Thymus (tissue), 11 donors: Measurements from ENCODE around the gene NHLRC4. TPM values are rescaled to one million over a fixed set of nuclear protein-coding genes. Genes with fewer than 3 reads are reported as not detected.

Experiments used
- DNase-seq, 9 donors: peaks; one replicate each; pipeline ENCODE4 v3.0.0-alpha.2; 2013; ENCODE audit warnings: low spot score in 9 of 9, low read depth in 6 of 9, missing footprints in 1 of 9
- H3K27ac ChIP-seq, 2 donors: one replicate each; pipeline ENCODE4 v1.5.1; 2013; ENCODE audit warnings: control low read depth in 1 of 2, low read depth in 1 of 2, low read length in 1 of 2, mild to moderate bottlenecking in 1 of 2, moderate library complexity in 1 of 2
- H3K27me3 ChIP-seq, 2 donors: one replicate each; pipeline ENCODE4 v1.5.1; 2013; ENCODE audit warnings: low read length in 1 of 2; ENCODE audit not compliant: control insufficient read depth in 2 of 2, insufficient read depth in 1 of 2
- H3K36me3 ChIP-seq, 2 donors: one replicate each; pipeline ENCODE4 v1.5.1; 2013; ENCODE audit warnings: low read length in 1 of 2, mild to moderate bottlenecking in 1 of 2, moderate library complexity in 1 of 2; ENCODE audit not compliant: control insufficient read depth in 2 of 2, insufficient read depth in 2 of 2
- H3K4me1 ChIP-seq, 2 donors: one replicate each; pipeline ENCODE4 v1.5.1; 2013; ENCODE audit warnings: low read length in 2 of 2; ENCODE audit not compliant: control insufficient read depth in 2 of 2, insufficient read depth in 2 of 2
- H3K4me3 ChIP-seq, 2 donors: one replicate each; pipeline ENCODE4 v1.5.1; 2013; ENCODE audit warnings: low read length in 2 of 2, control low read depth in 1 of 2, mild to moderate bottlenecking in 1 of 2
- H3K9me3 ChIP-seq, 2 donors: one replicate each; pipeline ENCODE4 v1.5.1; 2013; ENCODE audit warnings: low read length in 1 of 2, mild to moderate bottlenecking in 1 of 2; ENCODE audit not compliant: control insufficient read depth in 2 of 2, insufficient read depth in 1 of 2
- WGBS: extraction: QIAGEN DNeasy Blood & Tissue Kit; methylation state at CpG from one replicate; pipeline ENCODE4 v1.1.7; 2013; 5-methylcytosine and 5-hydroxymethylcytosine counted together
- polyA plus RNA-seq: library from polyadenylated mRNA; stranded (reverse); fragments of 200-250 nt; gene quantifications from one replicate; pipeline ENCODE4 v1.2.3, GENCODE V29; 2013
- total RNA-seq: library from RNA; stranded (reverse); fragments of 120-200 nt; gene quantifications from one replicate; pipeline ENCODE4 v1.2.4, GENCODE V29; 2013
- donor health status: healthy.

The NHLRC4 gene
- total and polyA plus RNA-seq, 2 donors: 3.1 to 5.5 TPM

GRCh38 chr16:569445-570254 is 2.8 kb downstream of the NHLRC4 start, which contains the start of gene PIGQ:
TSS of gene PIGQ (plus strand) at chr16:569968. CDS start at chr16:574075, 4,107 bp downstream.
- no peaks in the 10 kb centered on the region for H3K27me3 ChIP-seq
- DNase-seq: peak in 6 of 9 donors; percentile 45 to 76 (median 58)
- peak within 1 kb of the TSS; percentile 72 to 88 for H3K27ac ChIP-seq
- H3K4me3 ChIP-seq: peak within 1 kb of the TSS; percentile 62 to 89
- H3K9me3 ChIP-seq: peaks cover 0 to 4% of the 10 kb centered on the region in 2 donors
- H3K4me1 ChIP-seq: peaks cover 18 to 43% of the 10 kb centered on the region in 2 donors
- 2% methylated on average over 87 of the region's 87 CpGs for WGBS
- peaks cover 5 to 19% of the 10 kb centered on the region in 2 donors for H3K36me3 ChIP-seq

- DNase-seq: no peak
- no peak overlapping the region for H3K4me3 ChIP-seq
- H3K27ac ChIP-seq: no peak overlapping the region
- no peaks in the 10 kb centered on the region for H3K27me3 ChIP-seq
- peaks cover 20 to 36% of the 10 kb centered on the region in 2 donors for H3K36me3 ChIP-seq
- 96% methylated on average over 27 of the region's 27 CpGs for WGBS
- H3K4me1 ChIP-seq: peaks cover 11 to 31% of the 10 kb centered on the region in 2 donors
- no peaks in the 10 kb centered on the region for H3K9me3 ChIP-seq
Measured at GRCh38 chr16:572865-573650, 6.3 kb downstream of the NHLRC4 start.

GRCh38 chr16:574021-574760 is 7.4 kb downstream of the NHLRC4 start:
- no peak for DNase-seq
- Histone ChIP-seq H3K27me3 (no peaks in the 10 kb centered on the region), H3K27ac (no peak overlapping the region), H3K9me3 (no peaks in the 10 kb centered on the region), H3K4me3 (no peak overlapping the region), H3K36me3 (peaks cover 20 to 36% of the 10 kb centered on the region in 2 donors), H3K4me1 (peaks cover 5 to 23% of the 10 kb centered on the region in 2 donors)
- 98% methylated on average over 46 of the region's 46 CpGs for WGBS

- H3K4me1 ChIP-seq: peaks cover 5 to 20% of the 10 kb centered on the region in 2 donors
- no peak for DNase-seq
- H3K4me3 ChIP-seq: no peak overlapping the region
- 98% methylated on average over 36 of the region's 36 CpGs for WGBS
- no peaks in the 10 kb centered on the region for H3K27me3 ChIP-seq
- peaks cover 20 to 44% of the 10 kb centered on the region in 2 donors for H3K36me3 ChIP-seq
- H3K27ac ChIP-seq: no peak overlapping the region
- no peaks in the 10 kb centered on the region for H3K9me3 ChIP-seq
Measured at GRCh38 chr16:575354-576196, 8.8 kb downstream of the NHLRC4 start.

DNA sequence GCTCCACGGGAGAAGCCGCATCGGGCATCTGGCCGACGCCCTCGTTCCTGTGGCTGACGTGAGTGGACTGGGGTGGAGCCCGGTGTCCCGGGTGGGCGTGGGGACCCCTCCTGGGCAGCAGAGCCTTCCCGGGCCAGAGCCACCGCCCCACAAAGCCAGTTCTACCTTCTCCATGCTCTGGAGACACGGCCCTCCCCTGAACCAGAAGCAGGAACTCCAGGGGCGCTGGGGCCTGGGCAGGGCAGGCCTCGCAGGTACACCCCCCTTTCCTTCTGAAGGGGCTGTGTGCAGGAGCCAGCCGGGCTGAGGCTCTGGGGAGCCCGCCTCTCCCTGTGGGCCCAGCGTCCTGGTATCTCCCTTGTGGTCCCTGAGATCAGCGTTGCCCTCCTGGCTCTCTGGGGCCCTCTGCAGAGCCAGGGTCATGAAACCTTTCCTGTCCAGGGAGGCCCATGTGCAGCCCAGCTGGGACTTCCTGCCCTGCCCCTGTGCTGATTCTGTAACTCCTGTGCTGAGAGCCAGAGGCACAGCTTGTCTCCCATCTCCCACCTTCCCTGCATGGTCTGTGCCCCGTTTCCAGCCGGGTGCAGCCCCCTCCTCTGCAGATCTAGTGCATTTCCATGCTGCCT is 9.5 kb downstream of the NHLRC4 start:
- H3K4me3 ChIP-seq: no peak overlapping the region
- 92% methylated on average over 21 of the region's 21 CpGs for WGBS
- H3K36me3 ChIP-seq: peaks cover 24 to 51% of the 10 kb centered on the region in 2 donors
- peak overlapping the region in 1 of 2 donors; percentile 17 for H3K27ac ChIP-seq
- DNase-seq: no peak
- H3K4me1 ChIP-seq: peaks cover 2 to 14% of the 10 kb centered on the region in 2 donors
- H3K27me3 ChIP-seq: no peaks in the 10 kb centered on the region
- no peaks in the 10 kb centered on the region for H3K9me3 ChIP-seq

DNA sequence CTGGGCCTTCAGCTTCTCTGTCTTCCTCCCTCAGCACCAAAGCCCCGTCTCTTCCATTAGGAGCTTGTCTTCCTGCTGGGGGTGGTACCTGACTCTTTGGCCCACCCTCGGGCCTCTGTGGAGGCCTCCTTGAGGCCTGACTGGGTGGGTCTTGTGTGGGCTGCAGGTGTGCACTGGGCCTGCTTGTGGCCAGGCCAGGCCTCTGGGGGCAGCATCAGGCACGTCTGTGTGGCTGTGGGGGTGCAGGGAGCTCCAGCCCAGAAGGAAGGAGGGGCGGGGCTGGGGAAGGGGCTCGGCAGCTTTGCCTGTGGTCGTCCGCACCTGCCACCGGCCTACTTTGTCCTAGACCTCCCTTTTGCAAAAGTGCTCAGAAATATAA is 10.0 kb downstream of the NHLRC4 start:
- 52% methylated on average over 8 of the region's 8 CpGs for WGBS
- Histone ChIP-seq H3K4me3 (no peak overlapping the region), H3K27me3 (no peaks in the 10 kb centered on the region), H3K36me3 (peaks cover 24 to 50% of the 10 kb centered on the region in 2 donors), H3K9me3 (no peaks in the 10 kb centered on the region), H3K27ac (peak overlapping the region in 1 of 2 donors; percentile 17), H3K4me1 (peaks cover 2 to 14% of the 10 kb centered on the region in 2 donors)
- DNase-seq: no peak

DNA sequence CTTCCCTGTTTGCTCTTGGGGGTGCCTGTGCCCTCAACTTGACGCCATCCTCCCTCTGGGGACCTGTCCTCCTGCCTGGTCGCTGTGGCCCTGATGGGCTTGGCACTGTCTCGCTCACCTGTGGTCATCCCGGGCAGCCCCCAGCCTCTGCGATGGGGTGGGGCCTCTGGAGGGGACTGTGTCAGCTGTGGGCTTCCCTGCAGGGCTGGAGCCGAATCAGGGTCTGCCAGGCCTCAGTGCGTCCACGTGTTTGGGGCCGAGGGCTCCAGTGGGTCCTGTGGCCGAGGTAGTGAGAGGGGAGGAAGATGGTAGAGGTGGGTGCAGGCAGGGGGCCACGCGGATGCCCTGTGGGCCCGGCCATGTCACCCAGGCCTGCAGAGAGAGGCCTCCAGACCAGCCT is 11.0 kb downstream of the NHLRC4 start:
- Histone ChIP-seq H3K27me3 (no peaks in the 10 kb centered on the region), H3K4me3 (no peak overlapping the region), H3K4me1 (peaks cover 2 to 14% of the 10 kb centered on the region in 2 donors), H3K36me3 (peaks cover 24 to 48% of the 10 kb centered on the region in 2 donors), H3K9me3 (no peaks in the 10 kb centered on the region), H3K27ac (no peak overlapping the region)
- no peak for DNase-seq
- WGBS: 98% methylated on average over 13 of the region's 13 CpGs
